T-cell (primary cell): ENCODE results near the gene SLC12A8. TPM values are rescaled to one million over a fixed set of nuclear protein-coding genes. Genes with fewer than 3 reads are reported as not detected.
A peak's percentile ranks its signal among the peaks of the same experiment; 100 is the strongest.

Experiments used
- ATAC-seq, 4 experiments: fragments of 200-7000 bp in 3 of 4; fragments of 150-1000 bp in 1 of 4; cut with Tn5 transposase; replicated peaks in 1 of 4; 1 replicate in 3 of 4; 2 replicates in 1 of 4; pipeline ENCODE4 v1.10.0; 2021; ENCODE audit warnings: moderate library complexity in 3 of 4, mild to moderate bottlenecking in 2 of 4, moderate number of reproducible peaks in 1 of 4
- CTCF ChIA-PET, 2 donors: fragments of 300-600 bp; sonication (Branson Sonifier 250); formaldehyde crosslinking; loops; one replicate each; lab custom pipeline; 2022; ENCODE audit warnings: antibody characterized with exemption in 2 of 2; lab: Charles Lee
- POLR2A ChIA-PET, 2 donors: fragments of 300-600 bp; sonication (Branson Sonifier 250); formaldehyde crosslinking; loops; one replicate each; lab custom pipeline; 2022; ENCODE audit warnings: antibody characterized with exemption in 2 of 2; lab: Charles Lee
- DNase-seq, 35 experiments: peaks; one replicate each; pipeline versions ENCODE4 v3.0.0 to v3.0.0-alpha.2; 2013 to 2023
- H3K27ac ChIP-seq: one replicate; pipeline ENCODE4 v1.5.1; 2013; ENCODE audit warnings: low read length
- H3K27me3 ChIP-seq, 2 experiments: replicated peaks in 1 of 2; 1 replicate in 1 of 2; 2 replicates in 1 of 2; pipeline versions ENCODE4 v1.6.1 to v1.7.0; 2013; ENCODE audit warnings: low read length in 1 of 2, mixed read lengths in 1 of 2; ENCODE audit not compliant: control insufficient read depth in 2 of 2, insufficient read depth in 2 of 2; ENCODE audit errors: extremely low read depth in 1 of 2
- H3K36me3 ChIP-seq, 2 donors: 1 replicate in 1 of 2; 2 replicates in 1 of 2; pipeline versions ENCODE4 v1.6.1 to v1.7.0; 2013; ENCODE audit warnings: low read length in 1 of 2; ENCODE audit not compliant: control insufficient read depth in 2 of 2, insufficient read depth in 1 of 2; ENCODE audit errors: extremely low read depth in 1 of 2
- H3K4me1 ChIP-seq, 2 experiments: 1 replicate in 1 of 2; 2 replicates in 1 of 2; pipeline versions ENCODE4 v1.6.1 to v1.7.0; 2013; ENCODE audit warnings: low read length in 2 of 2, mixed read lengths in 1 of 2; ENCODE audit not compliant: insufficient read depth in 2 of 2, control insufficient read depth in 1 of 2; ENCODE audit errors: extremely low read depth in 1 of 2
- H3K4me3 ChIP-seq, 2 donors: 1 replicate in 1 of 2; 2 replicates in 1 of 2; pipeline versions ENCODE4 v1.5.1 to v1.7.0; 2013; ENCODE audit warnings: mild to moderate bottlenecking in 2 of 2, low read length in 1 of 2, moderate library complexity in 1 of 2; ENCODE audit not compliant: control insufficient read depth in 1 of 2; ENCODE audit errors: extremely low read depth in 1 of 2
- H3K9me3 ChIP-seq: 2 replicates; pipeline ENCODE4 v1.7.0; 2013
- H3K27ac Mint-ChIP-seq, 2 donors: one replicate each; pipeline ENCODE4 v1.8.0; 2020 to 2021; ENCODE audit warnings: mild to moderate bottlenecking in 2 of 2, mixed read lengths in 2 of 2
- H3K27me3 Mint-ChIP-seq, 2 donors: one replicate each; pipeline ENCODE4 v1.8.0; 2021 to 2022; ENCODE audit warnings: mixed read lengths in 2 of 2
- H3K36me3 Mint-ChIP-seq: one replicate; pipeline ENCODE4 v1.8.0; 2021; ENCODE audit warnings: mixed read lengths
- H3K4me1 Mint-ChIP-seq, 3 donors: one replicate each; pipeline ENCODE4 v1.8.0; 2020 to 2022; ENCODE audit warnings: mixed read lengths in 3 of 3, mild to moderate bottlenecking in 1 of 3
- H3K4me3 Mint-ChIP-seq, 3 donors: one replicate each; pipeline ENCODE4 v1.8.0; 2020 to 2022; ENCODE audit warnings: mild to moderate bottlenecking in 3 of 3, mixed read lengths in 3 of 3, moderate library complexity in 3 of 3
- H3K9me3 Mint-ChIP-seq, 3 donors: one replicate each; pipeline ENCODE4 v1.8.0; 2020 to 2022; ENCODE audit warnings: mixed read lengths in 3 of 3
- WGBS: methylation state at CpG from one replicate; pipeline ENCODE4 v1.1.5; 2013; ENCODE audit warnings: missing lambda C conversion rate; ENCODE audit not compliant: insufficient coverage; 5-methylcytosine and 5-hydroxymethylcytosine counted together
- total RNA-seq, 35 experiments: library from RNA in 6 of 35; stranded (reverse) in 6 of 35; fragments of 120-200 nt in 1 of 35; gene quantifications; one replicate each; pipeline versions ENCODE4 v1.2.1 to v1.2.4 and lab custom pipeline; 2013 to 2026

The SLC12A8 gene
- total RNA-seq, 5 donors from 2014 or later (not counting 1 experiment from before 2014, with no cell fraction given), result 0.50 to 0.96 (median 0.60) TPM; not detected in 2

- H3K4me3 Mint-ChIP-seq, result no peak overlapping the region
- no peaks in the 10 kb centered on the region for H3K27me3 Mint-ChIP-seq
- DNase-seq (no peak), ATAC-seq (no peak)
- H3K4me3 ChIP-seq, result no peak overlapping the region
- no peak overlapping the region for H3K27ac ChIP-seq
- WGBS, result no CpG with 5 or more reads among the region's 3 CpGs
- no peaks in the 10 kb centered on the region for H3K36me3 ChIP-seq
- no peaks in the 10 kb centered on the region for H3K36me3 Mint-ChIP-seq
- H3K4me1 ChIP-seq, result no peaks in the 10 kb centered on the region
- no peaks in the 10 kb centered on the region for H3K27me3 ChIP-seq
- H3K9me3 Mint-ChIP-seq, result no peaks in the 10 kb centered on the region
- H3K9me3 ChIP-seq, result no peaks in the 10 kb centered on the region
- no peak overlapping the region for H3K27ac Mint-ChIP-seq
- ChIA-PET CTCF (interaction anchor here in 1 of 2 donors (1.0 kb wide), 1 partner anchor 66 kb away, joined by 3 read pairs; no protein-coding TSS in a partner anchor), POLR2A (no interaction called here)
- H3K4me1 Mint-ChIP-seq, result peaks cover 0 to 7% (median 0%) of the 10 kb centered on the region in 3 donors
Measured at GRCh38 chr3:125075738-125076137, 136.8 kb downstream of the SLC12A8 start.

- no CpG with 5 or more reads among the region's 7 CpGs for WGBS
- H3K27me3 ChIP-seq, result no peaks in the 10 kb centered on the region
- DNase-seq (no peak), ATAC-seq (no peak)
- H3K4me3 Mint-ChIP-seq, result no peak overlapping the region
- H3K27me3 Mint-ChIP-seq, result no peaks in the 10 kb centered on the region
- peaks cover 15 to 22% (median 15%) of the 10 kb centered on the region in 3 donors for H3K4me1 Mint-ChIP-seq
- ChIA-PET CTCF (no interaction called here), POLR2A (interaction anchor here in 1 of 2 donors (0.6 kb wide), 1 partner anchor 53 kb away, joined by 3 read pairs; no protein-coding TSS in a partner anchor)
- H3K9me3 Mint-ChIP-seq, result no peaks in the 10 kb centered on the region
- no peak overlapping the region for H3K27ac ChIP-seq
- H3K36me3 ChIP-seq, result no peaks in the 10 kb centered on the region
- H3K27ac Mint-ChIP-seq, result no peak overlapping the region
- H3K4me3 ChIP-seq, result no peak overlapping the region
- peaks cover 4 to 6% of the 10 kb centered on the region in 2 experiments for H3K4me1 ChIP-seq
- no peaks in the 10 kb centered on the region for H3K36me3 Mint-ChIP-seq
- H3K9me3 ChIP-seq, result no peaks in the 10 kb centered on the region
Measured at GRCh38 chr3:125073390-125073905, 139.1 kb downstream of the SLC12A8 start.

- no peaks in the 10 kb centered on the region for H3K27me3 Mint-ChIP-seq
- no peak for DNase-seq
- POLR2A ChIA-PET, result no interaction called here
- no peaks in the 10 kb centered on the region for H3K27me3 ChIP-seq
- H3K9me3 Mint-ChIP-seq, result no peaks in the 10 kb centered on the region
- H3K27ac ChIP-seq, result no peak overlapping the region
- no peak overlapping the region for H3K4me3 Mint-ChIP-seq
- ATAC-seq, result no peak
- H3K4me3 ChIP-seq, result no peak overlapping the region
- H3K9me3 ChIP-seq, result no peaks in the 10 kb centered on the region
- no peaks in the 10 kb centered on the region for H3K36me3 Mint-ChIP-seq
- CTCF ChIA-PET, result no interaction called here
- WGBS, result 90% methylated on average over 3 of the region's 4 CpGs
- no peak overlapping the region for H3K27ac Mint-ChIP-seq
- peaks cover 4 to 6% of the 10 kb centered on the region in 2 experiments for H3K4me1 ChIP-seq
- peaks cover 15 to 17% (median 15%) of the 10 kb centered on the region in 3 donors for H3K4me1 Mint-ChIP-seq
- no peaks in the 10 kb centered on the region for H3K36me3 ChIP-seq
Measured at GRCh38 chr3:125072749-125073389, 139.7 kb downstream of the SLC12A8 start.

- Mint-ChIP-seq H3K27ac (no peak overlapping the region), H3K9me3 (no peaks in the 10 kb centered on the region), H3K27me3 (no peaks in the 10 kb centered on the region), H3K36me3 (no peaks in the 10 kb centered on the region), H3K4me3 (no peak overlapping the region), H3K4me1 (peaks cover 15% of the 10 kb centered on the region in 3 donors)
- DNase-seq, result no peak
- no peaks in the 10 kb centered on the region for H3K27me3 ChIP-seq
- ChIA-PET CTCF (interaction anchor here in 1 of 2 donors (0.5 kb wide), 1 partner anchor 16 kb away, joined by 8 read pairs; no protein-coding TSS in a partner anchor), POLR2A (no interaction called here)
- H3K27ac ChIP-seq, result no peak overlapping the region
- H3K4me1 ChIP-seq, result peaks cover 4 to 6% of the 10 kb centered on the region in 2 experiments
- H3K9me3 ChIP-seq, result no peaks in the 10 kb centered on the region
- H3K36me3 ChIP-seq, result no peaks in the 10 kb centered on the region
- H3K4me3 ChIP-seq, result no peak overlapping the region
- ATAC-seq, result no peak
Measured at GRCh38 chr3:125072301-125072700, 140.2 kb downstream of the SLC12A8 start.

- H3K27ac Mint-ChIP-seq, result no peak overlapping the region
Measured at GRCh38 chr3:125069968-125070745, 142.4 kb downstream of the SLC12A8 start.

GRCh38 chr3:125069452-125069851 is 143.1 kb downstream of the SLC12A8 start:
- no peaks in the 10 kb centered on the region for H3K27me3 ChIP-seq
- ATAC-seq (peak; percentile 51 to 56 (median 54)), DNase-seq (no peak)
- peak overlapping the region in 1 of 2 donors; percentile 28 for H3K27ac Mint-ChIP-seq
- no peak overlapping the region for H3K4me3 Mint-ChIP-seq
- peaks cover 15% of the 10 kb centered on the region in 3 donors for H3K4me1 Mint-ChIP-seq
- H3K36me3 ChIP-seq, result no peaks in the 10 kb centered on the region
- POLR2A ChIA-PET, result no interaction called here
- CTCF ChIA-PET, result no interaction called here
- no CpG with 5 or more reads among the region's 1 CpG for WGBS
- no peaks in the 10 kb centered on the region for H3K9me3 ChIP-seq
- H3K4me3 ChIP-seq, result no peak overlapping the region
- H3K36me3 Mint-ChIP-seq, result no peaks in the 10 kb centered on the region
- H3K4me1 ChIP-seq, result peaks cover 4 to 6% of the 10 kb centered on the region in 2 experiments
- H3K27me3 Mint-ChIP-seq, result no peaks in the 10 kb centered on the region
- no peak overlapping the region for H3K27ac ChIP-seq
- no peaks in the 10 kb centered on the region for H3K9me3 Mint-ChIP-seq

More at GRCh38 chr3:125069968-125070745, 142.4 kb downstream of the SLC12A8 start:
- Histone ChIP-seq H3K27ac (no peak overlapping the region), H3K27me3 (no peaks in the 10 kb centered on the region), H3K4me1 (peaks cover 4 to 6% of the 10 kb centered on the region in 2 experiments), H3K9me3 (no peaks in the 10 kb centered on the region), H3K4me3 (no peak overlapping the region), H3K36me3 (no peaks in the 10 kb centered on the region)
- WGBS, result 93% methylated on average over 3 of the region's 7 CpGs
- ChIA-PET POLR2A (no interaction called here), CTCF (no interaction called here)
- ATAC-seq, result no peak
- H3K4me1 Mint-ChIP-seq, result peaks cover 15% of the 10 kb centered on the region in 3 donors
- H3K27me3 Mint-ChIP-seq, result no peaks in the 10 kb centered on the region
- no peaks in the 10 kb centered on the region for H3K36me3 Mint-ChIP-seq
- no peaks in the 10 kb centered on the region for H3K9me3 Mint-ChIP-seq
- H3K4me3 Mint-ChIP-seq, result no peak overlapping the region
- DNase-seq, result no peak
